AG10803 (cell line): Measurements from ENCODE around the gene IFFO2.

Source experiments
- DNase-seq: peaks from one replicate; pipeline ENCODE4 v3.0.0; 2010; ENCODE audit warnings: low read depth
- H3K4me3 ChIP-seq: 2 replicates; pipeline ENCODE4 v1.5.1; 2011; ENCODE audit warnings: mild to moderate bottlenecking, low read length, control low read depth
- CTCF ChIP-seq: conservative IDR thresholded peaks from 2 replicates; pipeline ENCODE4 v1.5.1; 2011; ENCODE audit warnings: mild to moderate bottlenecking, low read length, control low read depth, inconsistent platforms

Gene IFFO2

DNA sequence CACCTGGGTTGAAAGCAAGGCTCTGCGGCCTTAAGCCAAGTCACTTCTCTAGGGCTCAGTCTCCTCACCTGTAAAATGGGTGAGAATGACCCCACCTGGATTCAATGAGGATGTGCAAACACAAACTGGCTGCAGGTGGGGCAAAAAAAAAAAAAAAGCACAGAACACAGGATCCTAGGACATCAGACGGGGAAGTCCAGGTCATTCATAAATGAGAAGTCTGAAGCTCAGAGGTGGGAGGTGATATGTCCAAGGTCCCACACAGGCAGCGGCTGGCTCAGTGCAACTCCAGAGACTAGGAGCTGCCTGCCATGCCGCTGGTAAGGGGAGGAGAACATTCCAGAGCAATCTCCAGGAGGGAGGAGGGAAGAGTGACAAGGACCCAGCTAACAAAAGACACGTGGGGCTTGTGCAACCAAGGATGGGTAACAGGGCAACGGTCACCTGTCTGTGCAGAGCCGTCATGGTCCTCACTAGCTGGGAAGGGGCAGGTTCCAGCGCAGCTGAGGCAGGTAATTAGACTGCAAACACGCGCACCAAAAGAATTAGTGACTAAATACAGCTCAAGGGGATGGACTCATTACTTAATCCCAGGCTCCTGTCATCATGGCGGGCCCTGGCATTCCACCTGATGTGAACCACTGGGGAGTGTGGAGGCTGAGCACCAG lies 19.5 kb downstream of the IFFO2 start:
- no peak for TF ChIP-seq CTCF
- no peak overlapping the region for H3K4me3 ChIP-seq
- no peak for DNase-seq

- no peak for TF ChIP-seq CTCF
- DNase-seq = no peak
- no peak overlapping the region for H3K4me3 ChIP-seq
Observed at GRCh38 chr1:18936471-18936813, 20.0 kb downstream of the IFFO2 start.

DNA sequence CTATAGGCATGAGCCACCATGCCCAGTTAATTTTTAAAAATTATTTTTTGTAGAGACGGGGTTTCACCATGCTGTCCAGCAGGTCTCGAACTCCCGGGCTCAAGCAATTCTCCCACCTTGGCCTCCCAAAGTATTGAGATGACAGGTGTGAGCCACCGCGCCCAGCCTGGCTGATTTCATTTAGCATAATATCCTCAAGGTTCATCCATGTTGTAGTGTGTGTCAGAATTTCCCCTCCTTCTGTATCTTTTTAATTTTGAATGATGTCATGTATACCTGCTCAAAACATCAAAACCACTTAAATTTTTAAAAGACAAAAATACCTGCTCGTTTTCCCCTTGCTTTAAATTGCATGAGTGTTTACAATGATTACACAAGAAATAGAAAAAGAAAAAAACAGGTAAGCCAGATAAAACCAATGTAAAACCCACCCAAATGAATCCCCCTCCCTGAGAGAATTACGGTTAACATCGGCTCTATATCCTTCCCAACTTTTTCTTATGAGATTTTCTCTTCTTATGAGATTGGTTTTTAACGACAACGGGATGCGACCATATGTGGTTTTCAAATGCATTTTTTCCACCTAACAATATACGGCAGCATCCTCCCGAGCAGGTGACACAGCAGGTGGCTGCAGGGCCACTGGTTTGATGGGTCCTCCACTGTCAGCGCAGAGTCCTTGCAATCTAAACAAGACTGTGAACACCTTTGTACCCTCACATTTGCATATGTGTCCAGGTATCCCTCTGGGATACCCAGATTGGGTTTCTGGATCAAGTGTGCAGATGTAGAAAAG lies 22.1 kb downstream of the IFFO2 start:
- no peak overlapping the region for H3K4me3 ChIP-seq
- no peak for DNase-seq
- TF ChIP-seq CTCF = no peak

GRCh38 chr1:18932879-18933278 lies 23.6 kb downstream of the IFFO2 start:
- no peak for TF ChIP-seq CTCF
- DNase-seq = no peak
- H3K4me3 ChIP-seq = no peak overlapping the region

DNA sequence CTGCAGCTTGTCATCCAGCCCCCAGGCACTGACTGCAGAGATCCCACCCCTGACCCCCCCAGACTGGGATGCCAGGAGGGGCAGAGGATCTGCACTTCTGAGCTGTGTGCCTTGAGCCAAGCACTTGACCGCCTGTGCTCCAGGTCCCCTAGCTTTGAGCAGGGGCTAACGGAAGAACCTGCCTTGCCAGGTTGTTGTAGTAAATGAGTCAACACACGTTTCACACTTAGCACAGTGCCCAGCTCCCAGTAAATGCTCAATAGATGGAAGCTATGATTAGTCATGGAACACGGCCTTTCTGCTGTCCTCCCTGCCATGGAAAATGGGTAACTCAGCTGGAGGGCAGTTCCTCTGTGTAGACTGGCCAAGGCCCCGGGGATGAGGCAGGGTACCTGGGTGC lies 24.1 kb downstream of the IFFO2 start:
- DNase-seq = no peak
- H3K4me3 ChIP-seq = no peak overlapping the region
- no peak for TF ChIP-seq CTCF

DNA sequence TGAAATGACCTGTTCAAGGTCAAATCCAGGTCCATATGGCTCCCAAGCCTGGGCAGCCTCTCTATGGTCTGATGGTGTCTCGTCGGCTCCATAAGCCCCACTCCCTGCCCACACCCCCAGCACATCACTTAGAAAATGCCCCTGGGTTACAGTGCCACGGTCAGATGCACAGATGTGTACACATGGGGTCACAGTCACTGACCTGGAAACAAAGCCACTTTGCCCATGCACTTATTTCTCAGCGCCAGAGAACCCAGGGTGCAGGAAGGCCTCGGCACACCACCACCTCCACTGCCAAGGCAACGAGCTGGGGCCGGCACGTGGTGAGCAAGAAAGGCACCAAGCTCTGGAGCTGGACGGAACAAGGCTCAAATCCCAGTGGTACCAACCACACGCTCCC lies 24.7 kb downstream of the IFFO2 start:
- no peak for DNase-seq
- TF ChIP-seq CTCF = no peak
- H3K4me3 ChIP-seq = no peak overlapping the region

GRCh38 chr1:18929686-18930085 lies 26.8 kb downstream of the IFFO2 start:
- DNase-seq = peak; percentile 81
- no peak overlapping the region for H3K4me3 ChIP-seq
- TF ChIP-seq CTCF = no peak
